CD4-positive, alpha-beta T cell (primary cell): Measurements from ENCODE around the gene IFFO2. TPM values are rescaled to one million over a fixed set of nuclear protein-coding genes. Genes with fewer than 3 reads are reported as not detected.

ENCODE experiments used
- ATAC-seq: fragments of 200-7000 bp; cut with Tn5 transposase; one replicate; pipeline ENCODE4 v1.10.0; 2022; ENCODE audit warnings: mild to moderate bottlenecking; ENCODE audit not compliant: poor library complexity
- CTCF ChIA-PET: fragments of 350-600 bp; sonication (Branson Sonifier 250); formaldehyde crosslinking; loops from one replicate; lab custom pipeline; 2021; ENCODE audit warnings: antibody characterized with exemption, inconsistent platforms; lab: Charles Lee
- POLR2A ChIA-PET: fragments of 350-600 bp; sonication (Branson Sonifier 250); formaldehyde crosslinking; loops from one replicate; lab custom pipeline; 2021; ENCODE audit warnings: antibody characterized with exemption, inconsistent platforms; lab: Charles Lee
- DNase-seq, 14 experiments: peaks; one replicate each; pipeline ENCODE4 v3.0.0-alpha.2; 2013 to 2020; ENCODE audit warnings: mixed read lengths in 2 of 14
- H3K27ac ChIP-seq, 2 donors: one replicate each; pipeline versions ENCODE4 v1.5.1 to v1.7.0; 2013; ENCODE audit warnings: low read length in 2 of 2, low read depth in 1 of 2, mild to moderate bottlenecking in 1 of 2
- H3K27me3 ChIP-seq, 2 experiments: 1 replicate in 1 of 2; 2 replicates in 1 of 2; pipeline versions ENCODE4 v1.6.1 to v1.7.0; 2013; ENCODE audit warnings: low read length in 2 of 2, control low read depth in 1 of 2, mild to moderate bottlenecking in 1 of 2, moderate library complexity in 1 of 2; ENCODE audit not compliant: insufficient read depth in 2 of 2, control insufficient read depth in 1 of 2
- H3K36me3 ChIP-seq: one replicate; pipeline ENCODE4 v1.6.1; 2013; ENCODE audit warnings: low read length, control low read depth; ENCODE audit not compliant: insufficient read depth
- H3K4me1 ChIP-seq: one replicate; pipeline ENCODE4 v1.6.1; 2013; ENCODE audit warnings: low read length, control low read depth; ENCODE audit not compliant: insufficient read depth
- H3K4me3 ChIP-seq: one replicate; pipeline ENCODE4 v1.5.1; 2013; ENCODE audit warnings: mild to moderate bottlenecking, low read length, moderate library complexity
- H3K9me3 ChIP-seq, 2 experiments: 1 replicate in 1 of 2; 2 replicates in 1 of 2; pipeline versions ENCODE4 v1.6.1 to v1.7.0; 2013; ENCODE audit warnings: low read length in 2 of 2, mild to moderate bottlenecking in 2 of 2, control low read depth in 1 of 2, moderate library complexity in 1 of 2; ENCODE audit not compliant: control insufficient read depth in 1 of 2, insufficient read depth in 1 of 2
- H3K27ac Mint-ChIP-seq: one replicate; pipeline ENCODE4 v1.8.0; 2020; ENCODE audit warnings: mixed read lengths
- H3K27me3 Mint-ChIP-seq: one replicate; pipeline ENCODE4 v1.8.0; 2021; ENCODE audit warnings: mixed read lengths
- H3K36me3 Mint-ChIP-seq: one replicate; pipeline ENCODE4 v1.8.0; 2021; ENCODE audit warnings: low read depth, mixed read lengths
- H3K4me1 Mint-ChIP-seq: one replicate; pipeline ENCODE4 v1.8.0; 2021; ENCODE audit warnings: low read depth, mixed read lengths
- H3K4me3 Mint-ChIP-seq: one replicate; pipeline ENCODE4 v1.8.0; 2020; ENCODE audit warnings: mild to moderate bottlenecking, mixed read lengths
- H3K9me3 Mint-ChIP-seq: one replicate; pipeline ENCODE4 v1.8.0; 2020; ENCODE audit warnings: mixed read lengths
- CTCF ChIP-seq: fragments of 200-600 bp; IDR thresholded peaks from one replicate; pipeline ENCODE4 v1.8.0; 2022; ENCODE audit warnings: antibody characterized with exemption, mild to moderate bottlenecking
- intact Hi-C, 2 experiments: fragments of 100-400 bp; cut with DNase I in 1 of 2; cut with micrococcal nuclease in 1 of 2; formaldehyde crosslinking; loops; one replicate each; pipeline versions ENCODE4 v1.15.1 to v1.9.0; 2023 to 2025; cut with DNase I, micrococcal nuclease
- total RNA-seq, 174 experiments: library from RNA in 2 of 174; stranded (reverse) in 2 of 174; gene quantifications; one replicate each; pipeline ENCODE4 v1.2.3 and lab custom pipeline; 2021 to 2026

Gene IFFO2
- total RNA-seq, 2 experiments from 2014 or later: 106 to 112 TPM

DNA sequence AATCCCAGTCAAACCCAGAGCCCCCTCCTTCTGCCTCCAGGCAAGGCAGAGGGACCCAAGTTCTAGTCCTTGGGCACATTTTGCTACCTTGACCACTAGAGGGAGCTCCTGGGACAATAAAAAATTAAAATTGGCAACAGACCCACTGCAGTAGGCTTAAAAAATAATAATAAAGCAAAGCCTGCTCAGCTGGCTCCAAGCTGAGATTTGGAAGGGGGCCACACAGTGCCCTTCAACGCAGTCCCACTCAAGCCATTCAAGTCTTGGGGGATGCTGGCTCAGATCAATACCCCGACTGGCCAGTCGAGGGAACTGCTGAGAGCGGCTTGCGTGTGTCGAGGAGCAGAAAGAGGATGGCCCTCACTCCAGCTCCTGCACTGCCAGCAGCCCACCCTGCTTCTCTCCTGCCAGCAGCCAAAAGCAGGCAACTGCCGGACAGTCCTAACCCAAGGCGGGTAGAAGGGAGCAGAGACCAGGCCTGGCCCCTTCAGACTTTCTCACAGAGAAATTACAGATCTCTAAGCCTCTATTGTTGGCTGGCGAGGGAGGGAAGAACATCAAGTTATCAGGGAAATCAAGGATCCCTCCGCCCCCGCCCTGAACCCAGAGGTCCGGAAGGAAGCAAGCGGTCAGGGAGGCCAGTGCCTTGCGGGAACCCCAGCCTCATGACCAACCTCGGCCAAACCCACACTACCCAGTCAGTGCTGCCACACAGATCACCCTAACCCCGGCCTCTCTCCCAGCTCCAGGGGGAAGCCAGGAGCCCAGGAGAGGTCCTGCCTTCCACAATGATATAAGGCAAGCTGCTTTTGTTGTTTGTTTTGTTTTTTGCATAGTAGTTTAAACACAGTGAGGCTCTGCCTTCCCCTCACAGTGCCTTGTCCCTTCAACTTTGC is 49.2 kb downstream of the IFFO2 start:
- H3K27me3 Mint-ChIP-seq: no peaks in the 10 kb centered on the region
- H3K27me3 ChIP-seq: no peaks in the 10 kb centered on the region
- H3K36me3 Mint-ChIP-seq: peaks cover 67% of the 10 kb centered on the region
- DNase-seq: peak; percentile 21 to 82 (median 51)
- TF ChIP-seq CTCF: peak; percentile 98
- H3K4me3 Mint-ChIP-seq: peak overlapping the region; percentile 17
- H3K4me3 ChIP-seq: no peak overlapping the region
- peaks cover 18% of the 10 kb centered on the region for H3K4me1 Mint-ChIP-seq
- no peak overlapping the region for H3K27ac ChIP-seq
- H3K9me3 ChIP-seq: no peaks in the 10 kb centered on the region
- peaks cover 65% of the 10 kb centered on the region for H3K36me3 ChIP-seq
- CTCF ChIA-PET: interaction anchor here (0.6 to 5.3 kb wide), 25 partner anchors 8 to 206 kb away, joined by 3 to 60 read pairs (median 4); partner anchors contain the start of gene IFFO2
- peaks cover 23% of the 10 kb centered on the region for H3K4me1 ChIP-seq
- no peaks in the 10 kb centered on the region for H3K9me3 Mint-ChIP-seq
- no peak for ATAC-seq
- H3K27ac Mint-ChIP-seq: peak overlapping the region; percentile 28
- intact Hi-C loops: loop anchor here (1.0 to 10.0 kb wide), 7 partner anchors 20 to 978 kb away; partner anchors contain the start of gene OTUD3 (in 1 of the 2)
- POLR2A ChIA-PET: interaction anchor here (1.1 to 2.9 kb wide), 8 partner anchors 17 to 167 kb away, joined by 4 to 27 read pairs (median 6); partner anchors contain the start of gene IFFO2

DNA sequence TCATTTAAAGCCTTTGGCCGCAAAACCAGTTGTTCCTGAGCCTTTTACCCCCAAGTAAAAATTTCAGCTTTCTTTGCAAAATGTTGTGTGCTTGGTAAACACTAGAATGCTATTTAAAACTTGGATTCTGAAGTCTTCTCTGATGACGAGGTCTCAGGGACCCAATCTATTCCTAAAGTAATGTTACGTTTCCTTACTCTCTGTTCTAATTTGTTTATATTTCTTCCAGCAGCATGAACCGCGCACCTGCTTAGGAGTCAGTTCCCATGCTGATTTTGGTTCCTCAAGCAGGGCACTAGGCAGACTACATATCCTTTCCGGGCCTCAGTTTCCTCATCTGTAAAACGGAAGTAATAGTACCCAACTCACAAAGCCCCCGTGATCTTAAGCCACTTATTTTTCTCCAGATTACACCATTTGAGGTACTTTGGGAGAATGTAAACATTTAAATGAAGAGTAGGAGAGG is 53.2 kb downstream of the IFFO2 start:
- peak overlapping the region; percentile 96 for H3K27ac Mint-ChIP-seq
- H3K9me3 Mint-ChIP-seq: no peaks in the 10 kb centered on the region
- H3K27me3 ChIP-seq: no peaks in the 10 kb centered on the region
- intact Hi-C loops: loop anchor here (2.0 to 10.0 kb wide), 5 partner anchors 53 to 981 kb away; partner anchors contain the start of genes EMC1 (in 1 of the 2), IFFO2 (in 1 of the 2), MRTO4 (in 1 of the 2) and OTUD3 (in 1 of the 2)
- ChIA-PET CTCF (interaction anchor here (0.9 to 4.3 kb wide), 6 partner anchors 10 to 53 kb away, joined by 3 to 27 read pairs (median 5); partner anchors contain the start of gene IFFO2), POLR2A (interaction anchor here (0.8 to 3.7 kb wide), 12 partner anchors 10 to 349 kb away, joined by 3 to 30 read pairs (median 7); partner anchors contain the start of genes EMC1, IFFO2 and MRTO4)
- peaks cover 35% of the 10 kb centered on the region for H3K36me3 Mint-ChIP-seq
- H3K4me3 Mint-ChIP-seq: peak overlapping the region; percentile 91
- peaks cover 28% of the 10 kb centered on the region for H3K36me3 ChIP-seq
- peaks cover 37% of the 10 kb centered on the region for H3K4me1 Mint-ChIP-seq
- H3K4me1 ChIP-seq: peaks cover 41% of the 10 kb centered on the region
- peak overlapping the region; percentile 81 for H3K4me3 ChIP-seq
- DNase-seq (no peak), ATAC-seq (no peak)
- TF ChIP-seq CTCF: no peak
- peak overlapping the region; percentile 34 to 87 for H3K27ac ChIP-seq
- H3K27me3 Mint-ChIP-seq: no peaks in the 10 kb centered on the region
- no peaks in the 10 kb centered on the region for H3K9me3 ChIP-seq
